Epidermal melanocyte (primary cell): ENCODE data around the gene MRGPRX2.

Experiments
- DNase-seq: peaks from one replicate; pipeline ENCODE4 v3.0.0; 2011; ENCODE audit warnings: low spot score; ENCODE audit not compliant: insufficient read length

The MRGPRX2 gene

DNA sequence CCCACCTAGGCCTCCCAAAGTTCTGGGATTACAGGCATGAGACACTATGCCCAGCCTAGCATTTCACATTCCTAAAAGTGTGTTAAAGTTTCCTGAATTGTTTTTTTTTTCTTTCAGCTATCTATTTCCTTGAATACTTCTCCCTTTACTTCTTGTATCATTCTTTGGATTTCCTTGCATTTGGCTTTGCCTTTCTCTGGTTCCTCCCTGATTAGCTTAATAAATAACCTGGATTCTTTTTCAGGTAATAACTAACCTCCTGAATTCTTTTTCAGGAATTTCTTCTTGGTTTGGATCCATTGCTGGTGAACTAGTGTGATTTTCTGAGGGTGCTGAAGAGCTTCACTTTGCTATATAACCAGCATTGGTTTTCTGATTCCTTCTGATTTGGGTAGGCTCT lies 47.9 kb downstream of the MRGPRX2 start:
- no peak for DNase-seq
